Mammary epithelial cell (primary cell): ENCODE data around the gene CC2D2A.

Source experiments
- CTCF ChIP-seq, 2 donors: IDR thresholded peaks in 1 of 2; conservative IDR thresholded peaks in 1 of 2; 2 replicates each; pipeline ENCODE4 v1.5.1; 2011 to 2012; ENCODE audit warnings: inconsistent platforms in 2 of 2, low read length in 2 of 2, mild to moderate bottlenecking in 2 of 2, control low read depth in 1 of 2, low read depth in 1 of 2; ENCODE audit not compliant: insufficient read depth in 1 of 2; ENCODE audit errors: extremely low read depth in 1 of 2
- EZH2 ChIP-seq: IDR thresholded peaks from 2 replicates; pipeline ENCODE4 v1.6.1; 2012; ENCODE audit warnings: low read length, inconsistent platforms, borderline replicate concordance

- no peak for TF ChIP-seq CTCF (conservative IDR thresholded peaks at IDR 0.05 in 1 of 2, IDR thresholded peaks at IDR 0.05 in 1 of 2; ENCODE audit: extremely low read depth in 1 of 2, insufficient read depth in 1 of 2, low read depth in 1 of 2, low read length in 2 of 2)
- TF ChIP-seq EZH2 = no peak
Observed at GRCh38 chr4:15557786-15558550, 88.3 kb downstream of the CC2D2A start.
